NCI-H345 (cell line): Measurements from ENCODE around the gene ZNF576.
"Not testable (repeated sequence)": the region's sequence is repeated elsewhere in the genome, so short reads cannot be mapped to it uniquely, and the experiment has no call there.

Experiments used
- DNase-seq: peaks from one replicate; lab custom pipeline; 2025; lab: John Stamatoyannopoulos, UW

The ZNF576 gene

DNA sequence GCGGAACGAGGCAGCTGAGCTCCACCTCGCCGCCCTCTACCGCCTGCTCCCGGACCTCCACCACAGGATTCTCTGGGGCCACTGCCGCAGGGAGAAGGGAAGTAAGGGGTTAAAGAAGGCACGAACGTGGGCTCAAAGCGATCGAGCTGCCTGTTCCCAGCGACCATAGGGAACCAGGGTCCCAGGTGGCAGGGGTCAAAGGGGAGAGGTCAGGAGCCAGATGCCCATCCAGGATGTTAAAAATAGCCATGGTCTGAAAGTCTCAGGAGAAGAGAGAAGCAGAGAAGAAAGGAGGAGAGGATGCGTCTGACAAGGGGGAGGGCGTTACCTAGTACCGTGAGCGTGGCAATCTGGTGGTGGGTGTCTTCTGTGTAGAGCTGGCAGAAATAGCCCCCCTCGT, 30.4 kb downstream of the ZNF576 start:
- DNase-seq = no peak

- no peak for DNase-seq
Observed at GRCh38 chr19:43628646-43629326, 32.4 kb downstream of the ZNF576 start.

- no peak for DNase-seq
Observed at GRCh38 chr19:43631491-43631890, 35.1 kb downstream of the ZNF576 start.

DNA sequence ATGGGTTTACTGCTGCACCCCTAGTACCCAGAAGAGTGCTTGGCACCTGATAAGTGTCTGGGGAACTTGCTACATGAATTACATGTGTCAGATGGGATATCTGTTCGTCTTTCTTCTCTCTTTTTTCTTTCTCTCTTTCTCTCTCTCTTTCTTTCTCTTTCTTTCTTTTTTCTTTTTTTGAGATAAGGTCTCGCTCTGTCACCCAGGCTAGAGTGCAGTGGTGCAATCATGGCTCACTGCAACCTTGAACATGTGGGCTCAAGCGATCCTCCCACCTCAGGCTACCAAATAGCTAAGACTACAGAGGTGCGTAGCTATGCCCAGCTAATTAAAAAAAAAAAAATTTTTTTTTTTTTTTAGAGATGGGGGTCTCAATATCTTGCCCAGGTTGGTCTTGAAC, 37.1 kb downstream of the ZNF576 start:
- DNase-seq = no peak

GRCh38 chr19:43634068-43634467, 37.7 kb downstream of the ZNF576 start:
- no peak for DNase-seq

DNA sequence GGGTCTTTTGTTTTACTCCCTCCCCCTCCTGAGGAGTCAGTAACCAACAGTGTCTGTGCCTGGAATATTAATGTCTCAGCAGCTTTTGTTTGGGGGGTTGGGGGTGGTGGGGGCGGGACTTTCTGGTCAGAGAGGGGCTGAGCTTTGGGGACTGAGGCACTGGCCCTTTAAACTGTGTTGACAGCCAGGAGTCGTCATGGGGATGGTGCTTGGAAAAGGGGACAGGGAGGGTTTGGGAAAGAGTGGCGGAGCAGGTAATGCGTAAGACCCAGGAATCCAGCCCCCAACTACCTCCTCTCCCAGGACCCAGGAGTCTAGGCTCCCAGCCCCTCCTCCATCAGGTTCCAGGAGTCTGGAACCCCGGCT, 38.1 kb downstream of the ZNF576 start:
- DNase-seq = no peak

GRCh38 chr19:43634872-43635560, 38.6 kb downstream of the ZNF576 start:
- DNase-seq = no peak

GRCh38 chr19:43635561-43635940, 39.2 kb downstream of the ZNF576 start:
- not testable (repeated sequence) for DNase-seq

- DNase-seq = no peak
Observed at GRCh38 chr19:43636121-43636683, 39.8 kb downstream of the ZNF576 start.

DNA sequence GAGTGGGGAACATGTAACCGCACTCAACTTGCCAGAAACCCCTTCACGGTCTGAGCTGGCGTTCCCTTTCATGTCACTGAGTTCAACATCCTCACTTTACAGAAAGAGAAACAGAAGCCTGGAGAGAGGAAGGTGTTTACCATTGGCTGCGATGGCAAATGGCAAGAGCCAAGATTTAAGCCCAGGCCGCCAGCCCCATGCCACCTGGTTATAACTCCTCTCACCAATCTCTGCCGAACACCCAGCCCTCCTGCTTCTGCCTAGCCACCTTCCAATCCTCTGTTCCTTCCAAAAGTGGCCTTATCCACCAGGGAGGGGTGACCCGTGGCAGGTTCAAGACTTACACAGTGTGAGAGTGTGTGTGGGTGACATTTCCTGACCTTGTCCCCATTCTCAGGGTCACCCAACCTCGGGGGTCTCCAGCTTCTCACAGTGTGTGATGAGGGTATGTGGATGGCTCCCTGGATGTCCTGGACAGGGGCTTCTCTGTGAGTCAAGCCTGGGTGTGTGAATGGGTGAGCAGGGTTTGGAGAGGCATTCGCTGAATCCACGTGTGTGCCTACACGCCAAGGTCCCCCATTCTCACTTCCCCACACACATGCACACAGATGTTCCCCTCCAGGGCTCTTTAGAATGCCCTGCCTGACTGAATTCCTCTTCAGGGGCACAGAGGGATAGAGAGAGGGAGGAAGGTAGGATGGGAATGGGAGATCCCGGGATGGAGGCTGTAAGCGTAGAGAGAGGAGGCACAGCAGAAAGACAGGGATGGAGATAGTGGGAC, 42.0 kb downstream of the ZNF576 start:
- DNase-seq = no peak

DNA sequence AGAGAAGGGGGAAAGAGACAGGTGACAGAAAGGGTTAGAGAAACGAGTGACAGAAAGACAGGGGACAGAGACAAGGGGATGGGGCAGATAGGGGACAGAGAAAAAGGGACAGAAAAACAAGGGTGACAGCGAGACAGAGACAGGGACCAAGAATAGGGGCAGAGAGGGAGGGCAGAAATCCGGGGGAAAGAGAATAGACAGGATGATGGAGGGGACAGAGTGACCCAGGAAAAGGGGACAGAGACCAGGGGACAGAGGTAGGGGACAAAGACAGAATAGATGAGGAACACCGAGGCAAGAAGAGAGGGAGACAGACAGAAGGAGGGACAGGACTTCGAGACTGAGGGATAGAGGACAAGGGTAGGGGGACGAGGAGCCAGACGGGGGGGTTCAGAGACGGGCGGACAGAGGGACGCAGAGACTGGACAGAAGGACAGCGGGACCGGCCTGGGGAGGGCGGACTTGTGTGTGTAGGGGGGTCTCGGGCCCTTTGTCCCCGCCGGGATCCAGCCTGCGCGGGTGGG, 42.7 kb downstream of the ZNF576 start:
- no peak for DNase-seq

- peak; percentile 35 for DNase-seq
Observed at GRCh38 chr19:43639519-43640423, 43.4 kb downstream of the ZNF576 start, which contains the start of gene CADM4. Gene CADM4 (minus strand): TSS chr19:43639850. CDS start chr19:43639790, 60 bp downstream.

DNA sequence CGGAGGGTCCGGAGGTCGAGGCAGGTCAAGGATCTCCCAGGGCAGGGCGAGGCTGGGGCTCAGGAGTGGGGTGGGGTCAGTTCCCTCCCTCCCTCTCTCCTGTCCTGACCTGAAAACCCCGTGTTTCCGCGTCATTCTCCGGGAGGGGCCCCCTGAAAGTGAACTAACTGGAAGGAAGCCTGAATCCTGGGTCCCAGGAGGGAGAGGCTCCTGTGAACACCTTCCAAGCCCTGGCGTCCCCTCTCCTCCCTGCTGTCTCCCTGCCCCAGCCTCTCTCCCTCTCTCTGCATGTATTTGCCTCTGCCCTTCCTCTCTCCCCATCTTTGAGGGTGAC, 44.0 kb downstream of the ZNF576 start:
- DNase-seq = no peak

DNA sequence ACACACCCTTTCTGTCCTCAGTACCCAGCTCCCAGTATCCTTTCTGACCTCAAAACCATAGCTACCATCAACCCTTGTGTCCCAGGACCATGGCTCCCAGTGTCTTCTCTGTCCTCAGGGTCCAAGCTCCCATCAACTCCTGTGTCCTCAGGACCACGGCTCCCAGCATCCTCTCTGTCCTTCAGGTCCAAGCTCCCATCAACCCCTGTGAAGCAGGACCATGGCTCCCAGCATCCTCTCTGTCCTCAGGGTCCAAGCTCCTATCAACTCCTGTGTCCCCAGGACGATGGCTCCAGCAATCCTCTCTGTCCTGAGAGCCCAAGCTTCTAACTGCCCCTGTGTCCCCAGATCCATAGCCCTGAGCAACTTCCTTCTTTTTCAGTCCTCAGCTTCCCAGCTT, 44.9 kb downstream of the ZNF576 start:
- no peak for DNase-seq

DNA sequence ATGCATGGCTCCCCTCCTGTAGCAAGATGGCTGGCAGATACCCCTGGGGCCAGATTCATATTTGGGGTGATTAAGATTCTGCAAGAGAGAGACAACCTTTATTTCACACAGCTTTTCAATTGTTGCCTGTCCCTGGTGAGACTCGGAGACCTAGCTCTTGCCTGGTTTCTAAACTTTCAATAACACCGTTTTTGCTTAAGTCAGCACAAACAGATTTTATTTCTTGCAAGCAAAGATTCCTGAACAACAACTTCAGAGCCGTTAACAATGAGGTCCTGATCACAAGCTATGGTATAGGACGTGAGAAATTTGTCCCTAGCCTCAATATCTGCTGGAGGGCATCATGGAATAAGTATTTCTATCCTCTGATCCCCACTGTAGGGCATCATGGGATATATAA, 46.1 kb downstream of the ZNF576 start:
- DNase-seq = no peak

DNA sequence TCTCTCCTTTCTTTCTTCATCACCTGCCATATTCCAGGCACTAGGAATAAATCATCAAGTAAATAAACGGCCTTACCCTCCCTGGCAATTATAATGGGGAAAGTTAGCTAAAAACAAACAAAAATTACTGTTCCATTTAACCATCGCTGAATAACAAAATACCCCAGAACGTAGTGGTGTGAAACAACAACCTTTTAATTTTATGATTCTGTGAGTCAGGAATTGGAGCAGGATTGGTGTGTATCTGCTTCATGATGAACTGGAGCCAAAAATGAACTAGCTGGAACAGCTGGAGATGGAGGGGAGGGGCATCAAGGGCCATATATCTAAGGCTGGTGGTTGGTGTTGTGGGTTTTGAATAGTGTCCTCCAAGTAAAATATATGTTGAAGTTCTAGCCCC, 46.9 kb downstream of the ZNF576 start:
- DNase-seq = no peak

DNA sequence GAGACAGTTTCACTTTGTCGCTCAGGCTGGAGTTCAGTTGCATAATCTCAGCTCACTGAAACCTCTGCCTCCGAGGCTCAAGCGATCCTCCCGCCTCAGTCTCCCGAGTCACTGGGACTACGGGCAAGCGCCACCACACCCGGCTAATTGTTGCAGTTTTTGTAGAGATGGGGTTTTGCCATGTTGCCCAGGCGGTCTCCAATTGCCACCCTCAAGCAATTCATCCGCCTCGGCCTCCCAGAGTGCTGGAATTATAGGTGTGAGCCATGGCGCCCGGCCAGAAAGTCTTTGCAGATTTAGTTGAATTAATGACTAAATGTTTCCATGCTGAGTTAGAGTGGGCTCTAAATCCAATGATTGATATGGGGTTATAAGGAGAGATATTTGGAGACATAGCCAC, 47.8 kb downstream of the ZNF576 start:
- no peak for DNase-seq

- no peak for DNase-seq
Observed at GRCh38 chr19:43648633-43649032, 52.2 kb downstream of the ZNF576 start.

- no peak for DNase-seq
Observed at GRCh38 chr19:43649514-43649913, 53.1 kb downstream of the ZNF576 start.

DNA sequence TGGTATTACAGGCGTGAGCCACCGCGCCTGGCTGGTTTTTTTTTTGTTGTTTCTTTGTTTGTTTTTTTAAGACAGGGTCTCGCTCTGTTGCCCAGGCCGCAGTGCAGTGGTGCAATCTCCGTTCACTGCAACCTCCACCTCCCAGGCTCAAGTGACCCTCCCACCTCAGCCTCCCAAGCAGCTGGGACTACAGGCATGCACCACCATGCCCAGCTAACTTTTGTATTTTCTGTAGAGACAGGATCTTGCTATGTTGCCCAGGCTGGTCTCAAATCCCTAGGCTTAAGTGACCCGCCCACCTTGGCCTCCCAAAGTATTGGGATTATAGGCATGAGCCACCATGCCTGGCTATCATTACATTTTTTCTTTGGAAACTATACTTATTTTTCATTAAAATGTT, 53.9 kb downstream of the ZNF576 start:
- DNase-seq = not testable (repeated sequence)
